Measurements from ENCODE around the gene FBLN1.

DNA sequence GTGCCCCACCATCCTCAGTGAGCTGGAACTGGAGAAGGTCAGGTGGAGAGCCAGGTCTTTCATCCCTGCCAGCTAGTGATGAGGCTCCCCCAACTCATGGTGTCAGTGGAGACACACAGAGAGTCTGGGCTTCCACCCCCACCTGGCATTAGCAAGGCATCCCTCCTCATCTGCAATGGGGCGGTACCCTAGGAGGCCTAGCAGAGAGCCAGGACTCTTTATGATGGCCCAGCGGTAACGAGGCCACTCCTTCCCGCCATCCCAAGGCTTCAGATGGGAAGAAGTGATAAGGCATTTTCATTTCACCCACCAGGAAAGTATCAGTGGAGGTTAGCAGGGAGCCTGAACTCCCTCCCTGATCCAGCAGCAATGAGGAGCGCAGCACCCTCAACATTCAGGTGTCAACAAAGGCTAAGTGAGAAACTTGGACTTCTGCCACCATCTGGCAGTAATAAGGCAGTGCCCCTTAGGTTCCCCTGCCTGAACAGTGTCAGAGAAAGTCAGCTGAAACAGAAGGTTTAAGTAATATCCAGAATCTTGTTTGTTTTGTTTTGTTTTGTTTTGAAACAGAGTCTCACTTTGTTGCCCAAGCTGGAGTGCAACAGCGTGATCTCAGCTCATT lies 40.5 kb upstream of the FBLN1 start:
- TF ChIP-seq, protein P1, sequence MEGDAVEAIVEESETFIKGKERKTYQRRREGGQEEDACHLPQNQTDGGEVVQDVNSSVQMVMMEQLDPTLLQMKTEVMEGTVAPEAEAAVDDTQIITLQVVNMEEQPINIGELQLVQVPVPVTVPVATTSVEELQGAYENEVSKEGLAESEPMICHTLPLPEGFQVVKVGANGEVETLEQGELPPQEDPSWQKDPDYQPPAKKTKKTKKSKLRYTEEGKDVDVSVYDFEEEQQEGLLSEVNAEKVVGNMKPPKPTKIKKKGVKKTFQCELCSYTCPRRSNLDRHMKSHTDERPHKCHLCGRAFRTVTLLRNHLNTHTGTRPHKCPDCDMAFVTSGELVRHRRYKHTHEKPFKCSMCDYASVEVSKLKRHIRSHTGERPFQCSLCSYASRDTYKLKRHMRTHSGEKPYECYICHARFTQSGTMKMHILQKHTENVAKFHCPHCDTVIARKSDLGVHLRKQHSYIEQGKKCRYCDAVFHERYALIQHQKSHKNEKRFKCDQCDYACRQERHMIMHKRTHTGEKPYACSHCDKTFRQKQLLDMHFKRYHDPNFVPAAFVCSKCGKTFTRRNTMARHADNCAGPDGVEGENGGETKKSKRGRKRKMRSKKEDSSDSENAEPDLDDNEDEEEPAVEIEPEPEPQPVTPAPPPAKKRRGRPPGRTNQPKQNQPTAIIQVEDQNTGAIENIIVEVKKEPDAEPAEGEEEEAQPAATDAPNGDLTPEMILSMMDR (IDR thresholded peaks at IDR 0.05) = no peak
- TF ChIP-seq POLR2A (IDR thresholded peaks at IDR 0.05) = no peak
